Neural cell (in vitro differentiated cells): ENCODE measurements around the gene RAPGEF4. TPM values are rescaled to one million over a fixed set of nuclear protein-coding genes. Genes with fewer than 3 reads are reported as not detected.

Source experiments
- H2AFZ ChIP-seq: fragments of 200-600, 300-800 bp; sonication (generic), shearing (Covaris generic); 2 replicates; pipeline ENCODE4 v1.6.0; 2014; ENCODE audit warnings: low read depth, mild to moderate bottlenecking, antibody characterized with exemption, low read length, moderate library complexity
- H3F3A ChIP-seq: fragments of 200-600 bp; shearing (Covaris generic); 2 replicates; pipeline ENCODE4 v1.6.1; 2016; ENCODE audit warnings: mild to moderate bottlenecking, moderate library complexity, mixed read lengths, antibody characterized with exemption, low read length; ENCODE audit not compliant: insufficient read depth, poor library complexity, severe bottlenecking
- H3K27ac ChIP-seq: fragments of 200-600, 300-800 bp; sonication (generic), shearing (Covaris generic); 2 replicates; pipeline ENCODE4 v1.5.1; 2014; ENCODE audit warnings: mild to moderate bottlenecking, low read length, moderate library complexity
- H3K27me3 ChIP-seq: fragments of 300-800, 200-600 bp; sonication (generic), shearing (Covaris generic); 2 replicates; pipeline ENCODE4 v1.6.0; 2014; ENCODE audit warnings: mild to moderate bottlenecking, low read depth, low read length, moderate library complexity; ENCODE audit not compliant: insufficient read depth
- H3K36me3 ChIP-seq: fragments of 300-800, 200-600 bp; sonication (generic), shearing (Covaris generic); 2 replicates; pipeline ENCODE4 v1.5.1; 2014; ENCODE audit warnings: mild to moderate bottlenecking, antibody characterized with exemption, low read length, moderate library complexity; ENCODE audit not compliant: insufficient read depth
- H3K4me2 ChIP-seq: fragments of 300-800, 200-600 bp; sonication (generic), shearing (Covaris generic); 2 replicates; pipeline ENCODE4 v1.6.0; 2014; ENCODE audit warnings: mild to moderate bottlenecking, low read length
- H3K4me3 ChIP-seq: fragments of 300-800, 200-600 bp; sonication (generic), shearing (Covaris generic); 2 replicates; pipeline ENCODE4 v1.5.1; 2014; ENCODE audit warnings: mild to moderate bottlenecking, low read length, moderate library complexity
- H3K79me2 ChIP-seq: fragments of 200-600 bp; shearing (Covaris generic); replicated peaks from 2 replicates; pipeline ENCODE4 v1.6.0; 2014; ENCODE audit warnings: mild to moderate bottlenecking, low read length, moderate library complexity; ENCODE audit not compliant: insufficient read depth
- H3K9ac ChIP-seq: fragments of 300-800, 200-600 bp; sonication (generic), shearing (Covaris generic); 2 replicates; pipeline ENCODE4 v1.6.1; 2016; ENCODE audit warnings: mild to moderate bottlenecking, low read length, mixed read lengths
- H3K9me2 ChIP-seq: fragments of 200-600 bp; shearing (Covaris generic); 2 replicates; pipeline ENCODE4 v1.6.1; 2016; ENCODE audit warnings: mild to moderate bottlenecking, low read length, mixed read lengths; ENCODE audit not compliant: insufficient read depth
- H3K9me3 ChIP-seq: fragments of 200-600, 300-800 bp; sonication (generic), shearing (Covaris generic); 2 replicates; pipeline ENCODE4 v1.6.1; 2016; ENCODE audit warnings: mild to moderate bottlenecking, mixed run types, low read length, moderate library complexity, mixed read lengths
- H4K20me1 ChIP-seq: fragments of 200-600 bp; shearing (Covaris generic); 2 replicates; pipeline ENCODE4 v1.6.1; 2016; ENCODE audit warnings: mild to moderate bottlenecking, mixed run types; ENCODE audit not compliant: insufficient read depth
- EP300 ChIP-seq: fragments of 450-650 bp; conservative IDR thresholded peaks from 2 replicates; pipeline ENCODE4 v1.6.1; 2014; ENCODE audit warnings: antibody characterized with exemption, mild to moderate bottlenecking, moderate library complexity; ENCODE audit not compliant: poor library complexity, severe bottlenecking
- EZH2 ChIP-seq: fragments of 200-600, 300-800 bp; shearing (Covaris generic), sonication (generic); IDR thresholded peaks from 2 replicates; pipeline ENCODE4 v1.6.1; 2014; ENCODE audit warnings: antibody characterized with exemption, low read length, borderline replicate concordance, mild to moderate bottlenecking; ENCODE audit not compliant: insufficient read depth, poor library complexity, severe bottlenecking
- MXI1 ChIP-seq: fragments of 450-650 bp; conservative IDR thresholded peaks from 2 replicates; pipeline ENCODE4 v1.6.1; 2014; ENCODE audit warnings: antibody characterized with exemption, mild to moderate bottlenecking; ENCODE audit not compliant: poor library complexity, severe bottlenecking
- POLR2AphosphoS5 ChIP-seq: IDR thresholded peaks from 2 replicates; pipeline ENCODE4 v1.6.1; 2012
- RAD21 ChIP-seq: fragments of 450-650 bp; conservative IDR thresholded peaks from 2 replicates; pipeline ENCODE4 v1.6.1; 2014; ENCODE audit warnings: antibody characterized with exemption, mild to moderate bottlenecking, moderate library complexity
- SMC3 ChIP-seq: fragments of 450-650 bp; conservative IDR thresholded peaks from 2 replicates; pipeline ENCODE4 v1.6.1; 2014; ENCODE audit warnings: antibody characterized with exemption, mild to moderate bottlenecking, moderate library complexity; ENCODE audit not compliant: poor library complexity
- TAF1 ChIP-seq: IDR thresholded peaks from 2 replicates; pipeline ENCODE4 v1.6.1; 2012; ENCODE audit warnings: low read depth
- polyA plus RNA-seq: library from polyadenylated mRNA; depleted of rRNA; stranded (reverse); fragments of >200 nt; gene quantifications from 2 replicates; pipeline ENCODE4 v1.2.3, GENCODE V29; 2014
- TF ChIP-seq, protein P1 (sequence below): IDR thresholded peaks from 2 replicates; pipeline ENCODE4 v1.6.1; 2012; ENCODE audit warnings: borderline replicate concordance
- TF ChIP-seq, protein P2 (sequence below): fragments of 450-650 bp; IDR thresholded peaks from 2 replicates; pipeline ENCODE4 v1.5.1; 2014; ENCODE audit warnings: antibody characterized with exemption, mild to moderate bottlenecking, moderate library complexity; ENCODE audit not compliant: poor library complexity, severe bottlenecking

RAPGEF4 gene
- polyA plus RNA-seq, 1 donor from 2014 or later: 10.4 TPM

DNA sequence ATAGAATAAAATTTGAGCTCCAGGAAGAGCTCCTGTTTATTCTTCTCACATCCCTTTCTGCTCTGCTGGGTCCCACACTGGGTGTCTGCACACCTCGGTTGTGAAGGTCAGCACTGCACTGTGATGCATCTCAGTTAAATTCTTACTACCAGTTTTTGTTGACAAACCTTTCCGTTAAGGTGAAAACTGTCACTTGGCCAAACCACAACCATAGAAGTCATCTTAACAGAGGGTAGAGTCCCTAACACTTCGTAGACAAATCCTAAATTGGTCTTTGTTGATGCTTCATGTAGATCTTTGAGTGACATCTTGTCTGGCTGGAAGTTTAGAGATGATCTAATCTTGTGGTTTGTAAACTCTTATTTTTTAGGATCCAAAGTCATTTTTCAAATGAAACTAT is 172.6 kb downstream of the RAPGEF4 start:
- Histone ChIP-seq H3K36me3 (no peaks in the 10 kb centered on the region), H3K79me2 (no peaks in the 10 kb centered on the region), H2AFZ (no peak overlapping the region), H3K4me3 (no peak overlapping the region), H3K9me3 (no peaks in the 10 kb centered on the region), H4K20me1 (no peaks in the 10 kb centered on the region), H3F3A (no peaks in the 10 kb centered on the region), H3K9ac (no peak overlapping the region), H3K4me2 (no peak overlapping the region), H3K9me2 (no peaks in the 10 kb centered on the region), H3K27ac (no peak overlapping the region), H3K27me3 (no peaks in the 10 kb centered on the region)
- TF ChIP-seq, protein P1, sequence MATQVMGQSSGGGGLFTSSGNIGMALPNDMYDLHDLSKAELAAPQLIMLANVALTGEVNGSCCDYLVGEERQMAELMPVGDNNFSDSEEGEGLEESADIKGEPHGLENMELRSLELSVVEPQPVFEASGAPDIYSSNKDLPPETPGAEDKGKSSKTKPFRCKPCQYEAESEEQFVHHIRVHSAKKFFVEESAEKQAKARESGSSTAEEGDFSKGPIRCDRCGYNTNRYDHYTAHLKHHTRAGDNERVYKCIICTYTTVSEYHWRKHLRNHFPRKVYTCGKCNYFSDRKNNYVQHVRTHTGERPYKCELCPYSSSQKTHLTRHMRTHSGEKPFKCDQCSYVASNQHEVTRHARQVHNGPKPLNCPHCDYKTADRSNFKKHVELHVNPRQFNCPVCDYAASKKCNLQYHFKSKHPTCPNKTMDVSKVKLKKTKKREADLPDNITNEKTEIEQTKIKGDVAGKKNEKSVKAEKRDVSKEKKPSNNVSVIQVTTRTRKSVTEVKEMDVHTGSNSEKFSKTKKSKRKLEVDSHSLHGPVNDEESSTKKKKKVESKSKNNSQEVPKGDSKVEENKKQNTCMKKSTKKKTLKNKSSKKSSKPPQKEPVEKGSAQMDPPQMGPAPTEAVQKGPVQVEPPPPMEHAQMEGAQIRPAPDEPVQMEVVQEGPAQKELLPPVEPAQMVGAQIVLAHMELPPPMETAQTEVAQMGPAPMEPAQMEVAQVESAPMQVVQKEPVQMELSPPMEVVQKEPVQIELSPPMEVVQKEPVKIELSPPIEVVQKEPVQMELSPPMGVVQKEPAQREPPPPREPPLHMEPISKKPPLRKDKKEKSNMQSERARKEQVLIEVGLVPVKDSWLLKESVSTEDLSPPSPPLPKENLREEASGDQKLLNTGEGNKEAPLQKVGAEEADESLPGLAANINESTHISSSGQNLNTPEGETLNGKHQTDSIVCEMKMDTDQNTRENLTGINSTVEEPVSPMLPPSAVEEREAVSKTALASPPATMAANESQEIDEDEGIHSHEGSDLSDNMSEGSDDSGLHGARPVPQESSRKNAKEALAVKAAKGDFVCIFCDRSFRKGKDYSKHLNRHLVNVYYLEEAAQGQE: no peak
- TF ChIP-seq RAD21 (no peak), EZH2 (no peak), EP300 (no peak), SMC3 (no peak), POLR2AphosphoS5 (no peak), MXI1 (no peak), TAF1 (no peak)
- TF ChIP-seq, protein P2, sequence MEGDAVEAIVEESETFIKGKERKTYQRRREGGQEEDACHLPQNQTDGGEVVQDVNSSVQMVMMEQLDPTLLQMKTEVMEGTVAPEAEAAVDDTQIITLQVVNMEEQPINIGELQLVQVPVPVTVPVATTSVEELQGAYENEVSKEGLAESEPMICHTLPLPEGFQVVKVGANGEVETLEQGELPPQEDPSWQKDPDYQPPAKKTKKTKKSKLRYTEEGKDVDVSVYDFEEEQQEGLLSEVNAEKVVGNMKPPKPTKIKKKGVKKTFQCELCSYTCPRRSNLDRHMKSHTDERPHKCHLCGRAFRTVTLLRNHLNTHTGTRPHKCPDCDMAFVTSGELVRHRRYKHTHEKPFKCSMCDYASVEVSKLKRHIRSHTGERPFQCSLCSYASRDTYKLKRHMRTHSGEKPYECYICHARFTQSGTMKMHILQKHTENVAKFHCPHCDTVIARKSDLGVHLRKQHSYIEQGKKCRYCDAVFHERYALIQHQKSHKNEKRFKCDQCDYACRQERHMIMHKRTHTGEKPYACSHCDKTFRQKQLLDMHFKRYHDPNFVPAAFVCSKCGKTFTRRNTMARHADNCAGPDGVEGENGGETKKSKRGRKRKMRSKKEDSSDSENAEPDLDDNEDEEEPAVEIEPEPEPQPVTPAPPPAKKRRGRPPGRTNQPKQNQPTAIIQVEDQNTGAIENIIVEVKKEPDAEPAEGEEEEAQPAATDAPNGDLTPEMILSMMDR: no peak

DNA sequence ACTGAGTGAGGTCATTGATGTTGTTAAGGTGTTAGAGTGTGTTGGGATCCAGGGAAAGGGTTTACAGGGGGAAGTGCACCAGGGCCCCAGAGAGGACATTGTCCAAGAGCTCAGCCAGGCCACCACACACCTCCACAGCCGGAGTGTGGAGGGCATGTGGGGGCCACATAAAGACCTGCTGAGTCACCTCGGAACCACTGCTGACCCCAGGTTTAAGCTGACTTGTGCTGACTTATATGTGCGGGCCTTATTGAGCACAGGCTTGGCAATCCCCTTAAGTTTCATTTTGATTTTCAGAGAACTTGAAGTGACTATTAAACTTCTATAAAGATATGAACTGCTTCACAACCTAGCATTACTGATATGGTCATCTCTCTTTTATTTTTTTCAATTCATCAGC is 173.8 kb downstream of the RAPGEF4 start:
- no peaks in the 10 kb centered on the region for H4K20me1 ChIP-seq
- TF ChIP-seq EP300 (no peak), POLR2AphosphoS5 (no peak), TAF1 (no peak)
- TF ChIP-seq, protein P2: no peak
- no peaks in the 10 kb centered on the region for H3K79me2 ChIP-seq
- no peak overlapping the region for H2AFZ ChIP-seq
- H3K4me2 ChIP-seq: no peak overlapping the region
- H3K9me2 ChIP-seq: no peaks in the 10 kb centered on the region
- H3K9ac ChIP-seq: no peak overlapping the region
- no peaks in the 10 kb centered on the region for H3K36me3 ChIP-seq
- H3F3A ChIP-seq: no peaks in the 10 kb centered on the region
- no peaks in the 10 kb centered on the region for H3K27me3 ChIP-seq
- H3K27ac ChIP-seq: no peak overlapping the region
- no peak overlapping the region for H3K4me3 ChIP-seq
- H3K9me3 ChIP-seq: no peaks in the 10 kb centered on the region
